Measurements from ENCODE around the gene CBARP. TPM values are rescaled to one million over a fixed set of nuclear protein-coding genes. Genes with fewer than 3 reads are reported as not detected.

CBARP gene
- total and polyA plus RNA-seq, 2 experiments from 2014 or later = 0.41 to 4.5 TPM

DNA sequence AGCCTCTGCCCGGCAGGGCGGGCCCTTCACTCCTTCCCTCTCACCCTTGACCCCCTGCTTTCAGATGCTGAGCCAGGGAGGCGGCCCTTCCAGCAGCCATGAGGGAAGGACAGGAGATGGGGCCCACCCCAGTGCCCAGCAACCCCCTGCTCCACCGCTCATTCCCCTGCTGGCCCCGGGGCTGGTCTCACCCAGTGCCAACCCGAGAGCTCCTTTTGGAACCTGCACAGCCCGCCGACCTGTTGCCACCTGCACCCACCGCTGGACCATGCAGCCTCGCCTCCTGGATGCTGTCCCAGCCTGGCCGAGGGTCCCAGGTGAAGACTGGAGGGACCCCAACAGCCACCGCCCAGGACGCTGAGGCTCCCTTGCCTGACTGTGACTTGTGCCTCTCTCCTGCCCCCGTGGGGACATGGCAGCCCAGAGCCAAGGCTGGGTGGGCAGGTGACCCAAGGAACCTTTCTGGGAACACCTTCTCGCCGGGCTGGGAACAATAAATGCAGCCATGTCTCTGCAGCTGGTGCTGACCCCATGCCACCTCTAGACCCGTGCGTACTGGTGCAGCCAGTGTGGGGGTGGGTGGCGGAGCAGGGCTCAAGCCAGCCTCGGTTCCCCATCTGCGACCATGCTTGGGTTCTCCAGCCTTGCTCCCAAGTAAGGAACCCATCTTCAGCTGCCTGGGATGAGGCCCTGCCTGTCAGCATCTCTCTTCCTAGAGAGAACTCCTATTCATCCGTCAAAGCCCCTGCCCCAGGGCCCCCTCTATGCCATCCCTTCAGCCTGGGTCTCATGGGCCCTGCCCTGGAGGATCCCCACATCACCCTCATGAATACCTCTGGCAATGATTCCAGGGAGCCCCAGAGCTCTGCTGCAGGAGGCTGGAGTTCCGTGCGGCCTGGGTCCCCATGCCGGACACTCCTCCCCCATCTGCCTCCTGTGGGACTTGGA is 41.2 kb upstream of the CBARP start:
- in situ Hi-C loops (cut with MboI) = no loop called here
- Histone ChIP-seq H3K9me2 (ENCODE audit: insufficient read depth) (no peaks in the 10 kb centered on the region), H3K4me1 (ENCODE audit: insufficient read depth) (no peaks in the 10 kb centered on the region; the same call in 1 of the 2 replicates), H3K9me3 (ENCODE audit: low read depth) (no peaks in the 10 kb centered on the region), H2AFZ (no peak overlapping the region), H3K27ac (no peak overlapping the region), H4K20me1 (ENCODE audit: insufficient read depth) (no peaks in the 10 kb centered on the region), H3K4me2 (ENCODE audit: unreplicated experiment) (no peak overlapping the region), H3K79me2 (ENCODE audit: insufficient read depth) (peaks cover 15% of the 10 kb centered on the region), H3K9ac (no peak overlapping the region), H3K36me3 (ENCODE audit: low read depth) (peaks cover 4% of the 10 kb centered on the region; the same call in 1 of the 2 replicates), H3K4me3 (no peak overlapping the region), H3K27me3 (replicated peaks; ENCODE audit: insufficient read depth) (0 out of 2 replicates have a peak, but pooled peaks cover 4% of the 10 kb centered on the region), H3F3A (ENCODE audit: insufficient read depth) (peaks cover 12% of the 10 kb centered on the region)
- no peak for TF ChIP-seq EZH2phosphoT487 (IDR thresholded peaks at IDR 0.05; ENCODE audit: insufficient read depth, low read depth)
- DNase-seq = no peak
- 81% methylated on average over 22 to 23 of the region's 25 CpGs for WGBS, 2 experiments (ENCODE audit: low coverage in 1 of 2, low lambda C conversion rate in 2 of 2, missing lambda C conversion rate in 2 of 2)

DNA sequence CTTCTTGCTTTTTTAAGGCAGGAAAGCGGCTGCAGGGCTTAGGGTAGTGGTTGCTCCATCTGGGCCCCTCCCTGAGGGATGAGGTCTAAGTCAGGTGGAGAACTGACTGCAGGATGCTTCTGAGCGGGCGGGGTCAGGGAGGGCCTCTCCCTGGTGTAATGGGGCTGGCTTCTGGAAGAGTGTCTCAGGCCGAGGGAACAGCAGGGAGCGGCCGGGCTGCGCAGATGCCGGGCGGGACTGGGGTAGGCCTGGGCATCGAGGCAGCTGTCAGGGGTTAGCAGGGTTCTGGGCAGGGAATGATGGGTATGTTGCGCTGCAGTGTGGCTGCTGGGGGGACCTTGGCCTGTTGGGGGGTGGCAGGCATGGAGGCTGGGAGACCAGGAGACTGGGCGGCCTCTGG is 40.3 kb upstream of the CBARP start:
- H3K27me3 ChIP-seq (replicated peaks; ENCODE audit: insufficient read depth) = no peaks in the 10 kb centered on the region
- peaks cover 24% of the 10 kb centered on the region for H3K79me2 ChIP-seq (ENCODE audit: insufficient read depth)
- H3K4me2 ChIP-seq (ENCODE audit: unreplicated experiment) = no peak overlapping the region
- TF ChIP-seq EZH2 (IDR thresholded peaks at IDR 0.05; ENCODE audit: insufficient read depth, poor library complexity, severe bottlenecking) (no peak), EZH2phosphoT487 (IDR thresholded peaks at IDR 0.05; ENCODE audit: insufficient read depth, low read depth) (no peak)
- no peak overlapping the region for H3K9ac ChIP-seq
- no peaks in the 10 kb centered on the region for H4K20me1 ChIP-seq (ENCODE audit: insufficient read depth)
- peaks cover 13% of the 10 kb centered on the region; the same call in 1 of the 2 replicates for H3K36me3 ChIP-seq (ENCODE audit: low read depth)
- H3K9me3 ChIP-seq (ENCODE audit: low read depth) = no peaks in the 10 kb centered on the region
- no peak overlapping the region for H2AFZ ChIP-seq
- DNase-seq = no peak
- H3F3A ChIP-seq (ENCODE audit: insufficient read depth) = peaks cover 21% of the 10 kb centered on the region
- H3K9me2 ChIP-seq (ENCODE audit: insufficient read depth) = no peaks in the 10 kb centered on the region
- in situ Hi-C loops (cut with MboI) = no loop called here
- 67 to 82% methylated on average over 4 to 12 of the region's 12 CpGs for WGBS, 2 experiments (ENCODE audit: low coverage in 1 of 2, low lambda C conversion rate in 2 of 2, missing lambda C conversion rate in 2 of 2)
- H3K4me3 ChIP-seq = no peak overlapping the region
- H3K27ac ChIP-seq = no peak overlapping the region
- no peaks in the 10 kb centered on the region; the same call in 1 of the 2 replicates for H3K4me1 ChIP-seq (ENCODE audit: insufficient read depth)

DNA sequence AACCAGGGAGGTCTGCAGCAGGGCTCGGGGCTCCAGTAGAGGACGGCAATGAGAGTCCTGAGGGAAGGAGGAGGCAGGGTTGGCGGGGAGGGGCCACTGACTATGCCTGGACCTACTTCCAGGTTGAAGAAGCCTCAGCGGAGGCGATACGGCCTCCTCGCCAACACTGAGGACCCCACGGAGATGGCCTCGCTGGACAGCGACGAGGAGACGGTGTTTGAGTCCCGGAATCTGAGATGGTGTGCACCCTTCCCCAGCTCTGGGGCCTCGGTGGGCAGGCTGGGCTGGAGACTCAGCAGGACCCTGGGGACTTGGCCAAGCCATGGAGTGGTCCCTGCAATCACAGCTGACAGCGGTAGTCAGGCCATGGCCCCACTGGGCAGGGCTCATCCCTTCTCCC is 39.3 kb upstream of the CBARP start:
- Histone ChIP-seq H3K9ac (peak overlapping the region; percentile 89; the same call in 1 of the 2 replicates), H3K9me2 (ENCODE audit: insufficient read depth) (no peaks in the 10 kb centered on the region), H3K4me2 (ENCODE audit: unreplicated experiment) (no peak overlapping the region), H3K9me3 (ENCODE audit: low read depth) (no peaks in the 10 kb centered on the region), H3K4me3 (peak overlapping the region; percentile 76; the same call in 1 of the 2 replicates), H3K79me2 (ENCODE audit: insufficient read depth) (peaks cover 34% of the 10 kb centered on the region), H3K27ac (no peak overlapping the region), H4K20me1 (ENCODE audit: insufficient read depth) (no peaks in the 10 kb centered on the region), H3K36me3 (ENCODE audit: low read depth) (peaks cover 23% of the 10 kb centered on the region; the same call in 1 of the 2 replicates), H2AFZ (no peak overlapping the region), H3F3A (ENCODE audit: insufficient read depth) (peaks cover 31% of the 10 kb centered on the region), H3K27me3 (replicated peaks; ENCODE audit: insufficient read depth) (no peaks in the 10 kb centered on the region), H3K4me1 (ENCODE audit: insufficient read depth) (peaks cover 5% of the 10 kb centered on the region; the same call in 1 of the 2 replicates)
- in situ Hi-C loops (cut with MboI) = no loop called here
- DNase-seq = no peak
- 86 to 88% methylated on average over 15 of the region's 15 CpGs for WGBS, 2 experiments (ENCODE audit: low coverage in 1 of 2, low lambda C conversion rate in 2 of 2, missing lambda C conversion rate in 2 of 2)
- TF ChIP-seq EZH2phosphoT487 (IDR thresholded peaks at IDR 0.05; ENCODE audit: insufficient read depth, low read depth) = no peak
- no peak for TF ChIP-seq EZH2 (IDR thresholded peaks at IDR 0.05; ENCODE audit: insufficient read depth, poor library complexity, severe bottlenecking)

DNA sequence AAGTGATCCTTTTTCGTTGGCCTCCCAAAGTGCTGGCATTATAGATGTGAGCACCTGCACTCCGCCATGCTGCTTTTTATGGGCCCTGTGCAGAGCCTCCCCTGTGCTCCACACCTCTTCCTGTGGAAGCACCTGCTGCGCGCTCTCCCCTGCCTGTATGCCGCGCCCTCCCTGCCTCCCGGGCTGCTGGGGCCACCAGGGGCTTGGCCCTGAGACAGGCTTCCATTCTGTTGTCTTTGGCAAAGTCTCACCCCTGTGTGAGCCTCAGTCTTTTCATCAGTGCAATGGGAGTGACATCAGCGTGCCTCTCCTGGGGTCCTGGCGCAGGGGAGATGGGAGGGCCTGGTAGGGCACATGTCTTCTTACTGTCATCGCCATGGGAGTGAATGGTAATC is 38.8 kb upstream of the CBARP start:
- no peak overlapping the region for H2AFZ ChIP-seq
- peaks cover 34% of the 10 kb centered on the region for H3F3A ChIP-seq (ENCODE audit: insufficient read depth)
- peaks cover 39% of the 10 kb centered on the region for H3K79me2 ChIP-seq (ENCODE audit: insufficient read depth)
- no peak for TF ChIP-seq EZH2 (IDR thresholded peaks at IDR 0.05; ENCODE audit: insufficient read depth, poor library complexity, severe bottlenecking)
- TF ChIP-seq EZH2phosphoT487 (IDR thresholded peaks at IDR 0.05; ENCODE audit: insufficient read depth, low read depth) = no peak
- no peaks in the 10 kb centered on the region for H3K9me3 ChIP-seq (ENCODE audit: low read depth)
- H4K20me1 ChIP-seq (ENCODE audit: insufficient read depth) = no peaks in the 10 kb centered on the region
- H3K4me2 ChIP-seq (ENCODE audit: unreplicated experiment) = peak overlapping the region; percentile 84
- peaks cover 7% of the 10 kb centered on the region; the same call in 1 of the 2 replicates for H3K4me1 ChIP-seq (ENCODE audit: insufficient read depth)
- peak overlapping the region; percentile 88; the same call in 1 of the 2 replicates for H3K27ac ChIP-seq
- DNase-seq = no peak
- no peaks in the 10 kb centered on the region for H3K9me2 ChIP-seq (ENCODE audit: insufficient read depth)
- no peaks in the 10 kb centered on the region for H3K27me3 ChIP-seq (replicated peaks; ENCODE audit: insufficient read depth)
- peaks cover 27% of the 10 kb centered on the region; the same call in 1 of the 2 replicates for H3K36me3 ChIP-seq (ENCODE audit: low read depth)
- 83 to 84% methylated on average over 10 of the region's 10 CpGs for WGBS, 2 experiments (ENCODE audit: low coverage in 1 of 2, low lambda C conversion rate in 2 of 2, missing lambda C conversion rate in 2 of 2)
- H3K9ac ChIP-seq = peak overlapping the region; percentile 89
- H3K4me3 ChIP-seq = peak overlapping the region; percentile 76
- in situ Hi-C loops (cut with MboI) = no loop called here

Data from GM23248 (cell line).